AML-193 (cell line): ENCODE measurements around the gene ZBTB32.
A peak's percentile ranks its signal among the peaks of the same experiment; 100 is the strongest.
"Not testable (repeated sequence)": the region's sequence is repeated elsewhere in the genome, so short reads cannot be mapped to it uniquely, and the experiment has no call there.

Experiments used
- DNase-seq, 2 experiments: peaks; one replicate each; lab custom pipeline; 2025; lab: John Stamatoyannopoulos, UW

The ZBTB32 gene, protein sequence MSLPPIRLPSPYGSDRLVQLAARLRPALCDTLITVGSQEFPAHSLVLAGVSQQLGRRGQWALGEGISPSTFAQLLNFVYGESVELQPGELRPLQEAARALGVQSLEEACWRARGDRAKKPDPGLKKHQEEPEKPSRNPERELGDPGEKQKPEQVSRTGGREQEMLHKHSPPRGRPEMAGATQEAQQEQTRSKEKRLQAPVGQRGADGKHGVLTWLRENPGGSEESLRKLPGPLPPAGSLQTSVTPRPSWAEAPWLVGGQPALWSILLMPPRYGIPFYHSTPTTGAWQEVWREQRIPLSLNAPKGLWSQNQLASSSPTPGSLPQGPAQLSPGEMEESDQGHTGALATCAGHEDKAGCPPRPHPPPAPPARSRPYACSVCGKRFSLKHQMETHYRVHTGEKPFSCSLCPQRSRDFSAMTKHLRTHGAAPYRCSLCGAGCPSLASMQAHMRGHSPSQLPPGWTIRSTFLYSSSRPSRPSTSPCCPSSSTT

DNA sequence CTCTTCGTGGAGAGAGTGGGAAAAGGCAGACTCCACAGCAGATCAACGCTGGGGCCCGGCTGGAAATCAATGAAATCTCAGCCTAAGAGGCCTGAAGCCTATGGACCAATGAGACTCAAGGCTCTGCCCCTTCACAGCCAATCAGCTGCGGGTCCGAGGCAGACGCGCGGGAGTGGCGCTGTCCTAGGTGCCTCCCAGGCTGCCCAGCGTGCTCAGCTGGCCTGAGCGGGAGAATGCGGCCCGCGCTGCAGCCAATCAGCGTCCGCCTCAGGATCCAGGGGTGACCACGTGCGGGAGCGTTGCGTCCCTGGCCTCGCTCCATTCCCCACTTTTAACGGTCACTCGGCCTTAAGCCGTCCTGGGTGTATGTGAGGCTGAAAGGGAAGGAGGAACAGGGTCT lies at the start of gene ZBTB32:
ZBTB32 (plus strand) TSS at position 341 of the 400 bp plus-strand sequence. CDS start 10,069 bp downstream, outside the sequence.
- no peak for DNase-seq

DNA sequence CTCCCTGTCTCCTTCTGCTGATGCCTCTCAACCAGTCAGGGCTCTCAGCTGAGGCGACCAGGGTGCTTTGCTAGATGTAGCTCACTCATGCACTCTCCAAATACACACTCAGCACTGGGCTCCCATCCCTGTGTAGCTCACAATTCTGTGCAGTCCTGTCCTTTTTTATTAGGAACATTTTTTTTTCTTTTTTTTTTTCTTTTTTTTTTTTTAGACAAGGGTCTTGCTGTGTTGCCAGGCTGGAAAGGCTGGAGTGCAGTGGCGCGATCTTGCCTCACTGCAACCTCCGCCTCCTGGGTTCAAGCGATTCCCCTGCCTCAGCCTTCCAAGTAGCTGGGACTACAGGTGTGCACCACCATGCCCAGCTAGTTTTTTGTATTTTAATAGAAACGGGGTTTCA lies 49.5 kb upstream of the ZBTB32 start:
- not testable (repeated sequence) for DNase-seq

DNA sequence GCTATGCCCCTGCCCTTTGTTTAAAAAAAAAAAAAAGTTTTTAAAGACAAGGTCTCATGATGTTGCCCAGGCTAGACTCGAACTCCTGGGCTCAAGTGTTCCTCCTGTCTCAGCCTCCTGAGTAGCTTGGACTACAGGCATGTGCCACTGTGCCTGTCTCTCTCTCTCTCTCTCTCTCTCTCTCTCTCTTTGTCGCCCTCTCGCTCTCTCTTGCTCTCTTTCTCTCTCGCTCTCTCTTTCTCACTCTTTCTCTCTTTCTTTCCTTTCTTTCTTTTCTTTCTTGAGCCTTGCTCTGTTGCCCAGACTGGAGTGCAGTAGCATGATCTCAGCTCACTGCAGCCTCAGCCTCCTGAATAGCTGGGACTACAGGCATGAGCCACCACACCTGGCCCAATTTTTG lies 48.8 kb upstream of the ZBTB32 start:
- DNase-seq: no peak

DNA sequence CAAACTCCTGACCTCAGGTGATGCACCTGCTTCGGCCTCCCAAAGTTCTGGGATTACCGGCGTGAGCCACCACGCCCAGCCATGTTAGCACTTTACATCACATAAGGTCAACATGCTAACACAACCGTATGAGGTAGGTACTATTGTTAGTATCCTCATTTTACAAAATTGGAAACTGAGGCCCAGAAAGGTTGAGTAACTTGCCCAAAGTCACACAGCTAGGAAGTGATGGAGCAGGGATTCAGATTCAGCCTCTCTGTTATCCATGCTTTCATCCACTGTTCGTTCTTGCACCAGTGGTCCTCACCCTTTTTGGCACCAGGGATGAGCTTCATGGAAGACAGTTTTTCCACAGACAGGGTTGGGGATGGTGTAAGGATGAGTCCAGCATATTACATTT lies 47.7 kb upstream of the ZBTB32 start:
- DNase-seq: no peak

DNA sequence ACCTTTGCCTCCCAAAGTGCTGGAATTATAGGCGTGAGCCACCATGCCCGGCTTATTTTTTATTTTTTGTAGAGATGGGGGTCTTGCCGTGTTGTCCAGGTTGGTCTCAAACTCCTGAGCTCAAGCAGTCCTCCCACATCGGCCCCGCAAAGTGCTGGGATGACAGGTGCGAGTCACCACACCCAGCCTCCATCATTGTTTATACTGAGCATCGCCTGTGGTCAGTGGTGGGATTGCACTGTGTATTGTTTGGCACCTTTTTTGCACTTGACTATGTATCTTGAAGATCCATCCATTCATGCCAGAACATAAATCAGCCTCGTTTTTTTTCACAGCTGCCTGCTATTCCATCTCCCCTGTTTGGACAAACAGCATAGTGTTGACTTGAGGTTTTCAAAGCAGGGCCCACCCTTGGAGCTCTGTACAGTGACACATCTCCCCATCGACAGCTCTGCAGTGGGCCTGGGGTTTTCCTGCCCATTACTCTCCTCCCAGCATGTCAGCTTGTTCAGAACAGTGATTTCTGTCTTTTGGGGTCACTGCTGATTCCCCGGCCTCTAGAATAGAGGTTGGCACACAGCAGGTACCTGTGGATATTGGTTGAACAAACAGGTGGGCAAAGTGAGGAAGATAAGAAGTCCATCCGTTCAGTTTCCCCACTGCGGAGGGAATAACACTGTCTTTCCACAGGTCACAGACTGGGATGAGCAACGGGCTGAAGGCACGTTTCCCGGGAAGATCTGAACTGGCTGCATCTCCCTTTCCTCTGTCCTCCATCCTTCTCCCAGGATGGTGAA lies 46.3 kb upstream of the ZBTB32 start:
- no peak for DNase-seq

DNA sequence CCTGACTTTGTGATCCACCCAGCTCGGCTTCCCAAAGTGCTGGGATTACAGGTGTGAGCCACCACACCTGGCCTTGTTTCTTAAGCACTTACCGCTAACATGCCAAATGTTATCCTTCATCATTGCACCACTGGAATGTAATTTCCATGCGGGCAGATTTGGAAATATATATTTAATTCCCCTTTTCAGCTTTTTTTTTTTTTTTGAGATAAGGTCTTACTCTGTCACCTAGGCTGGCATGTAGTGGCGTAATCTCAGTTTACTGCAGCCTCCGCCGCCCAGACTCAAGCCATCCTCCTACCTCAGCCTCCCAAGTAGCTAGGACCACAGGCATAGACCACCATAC lies 42.4 kb upstream of the ZBTB32 start:
- DNase-seq: no peak

DNA sequence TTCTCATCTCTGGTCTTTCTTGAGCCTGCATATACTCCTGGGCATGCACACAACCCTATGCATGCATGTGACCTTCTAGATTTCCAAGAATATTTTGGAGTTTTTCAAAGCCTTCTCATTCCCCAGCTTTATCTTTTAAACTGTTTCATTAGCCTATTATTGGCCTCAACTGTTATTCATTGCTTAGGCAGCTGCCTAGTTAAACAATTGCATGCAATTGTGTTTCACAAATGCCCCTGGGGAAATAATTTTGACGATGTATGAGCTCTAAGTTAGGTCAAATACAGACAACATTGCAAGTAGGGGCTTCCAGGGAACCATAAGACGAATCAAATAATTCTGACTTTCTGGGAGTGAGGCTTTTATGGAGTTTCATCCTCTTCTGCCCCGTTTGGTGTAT lies 40.4 kb upstream of the ZBTB32 start:
- no peak for DNase-seq

DNA sequence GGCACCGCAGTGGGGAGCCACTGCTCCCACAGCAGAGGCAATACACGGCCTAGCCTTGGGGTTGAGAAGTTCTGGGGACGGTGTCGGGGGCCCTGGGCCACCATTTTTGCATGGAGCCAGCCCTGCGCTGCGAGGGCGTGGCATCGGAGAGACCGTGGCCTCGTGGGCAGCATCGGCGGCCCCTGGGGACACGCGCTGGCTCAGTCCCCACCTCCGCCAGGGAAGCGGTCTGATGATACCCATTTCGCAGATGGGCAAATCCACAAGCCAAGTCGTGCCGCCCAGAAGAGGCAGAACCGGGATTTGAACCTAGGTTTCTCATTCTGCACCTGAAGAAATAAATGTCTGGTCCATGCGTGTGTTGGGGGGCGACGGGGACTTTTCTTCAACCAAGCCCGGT lies 39.2 kb upstream of the ZBTB32 start:
- DNase-seq: no peak

DNA sequence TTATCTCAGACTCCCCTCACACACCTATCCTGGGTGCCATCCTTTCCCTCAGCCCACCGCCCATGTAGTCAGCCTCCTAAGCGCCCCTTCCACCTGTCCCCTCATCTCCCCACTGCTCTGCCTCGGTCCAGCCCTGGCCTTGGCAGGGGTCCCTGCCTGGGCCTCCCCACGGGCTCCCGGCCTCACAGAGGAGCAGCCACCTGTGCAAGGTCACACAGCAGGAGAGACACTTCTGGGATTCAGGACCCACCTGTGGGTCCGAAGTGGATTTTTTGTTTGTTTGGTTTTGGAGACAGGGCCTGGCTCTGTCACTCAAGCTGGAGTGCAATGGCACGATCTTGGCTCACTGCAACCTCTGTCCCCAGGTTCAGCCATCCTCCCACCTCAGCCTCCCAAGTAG lies 38.8 kb upstream of the ZBTB32 start:
- DNase-seq: no peak

DNA sequence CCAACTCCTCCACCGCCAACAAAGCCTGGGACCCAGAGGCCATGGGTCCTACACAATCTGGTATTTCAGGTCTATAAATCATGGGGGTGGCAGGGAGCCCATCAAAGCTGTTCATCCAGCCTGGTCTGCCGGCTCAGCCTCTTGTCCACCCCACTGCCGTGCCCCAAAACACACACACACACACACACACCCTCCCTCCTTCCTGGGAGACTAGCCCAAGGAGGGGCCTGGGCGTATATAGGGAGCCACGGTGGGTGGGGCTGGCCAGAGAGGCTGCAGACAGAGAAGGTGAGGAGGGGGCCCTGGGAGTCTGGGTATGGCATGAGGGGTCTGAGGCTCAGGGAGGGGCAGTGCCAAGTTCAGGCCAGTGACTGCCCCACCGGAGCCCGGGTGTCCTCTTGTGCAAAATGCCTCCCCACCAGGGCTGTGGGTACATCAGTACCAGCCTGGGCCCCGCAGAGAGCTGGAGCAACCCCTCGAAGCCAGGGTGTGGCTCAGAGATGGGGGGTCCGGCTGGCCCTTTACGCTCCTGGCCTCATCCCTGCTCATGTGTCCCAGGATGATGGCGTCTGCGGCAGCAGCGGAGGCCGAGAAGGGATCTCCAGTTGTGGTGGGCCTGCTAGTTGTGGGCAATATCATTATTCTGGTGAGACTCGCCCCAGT lies 38.0 kb upstream of the ZBTB32 start, which contains the start of gene UPK1A:
UPK1A (plus strand) TSS at position 267 of the 663 bp plus-strand sequence; CDS start at position 563, 296 bp downstream.
- no peak for DNase-seq

DNA sequence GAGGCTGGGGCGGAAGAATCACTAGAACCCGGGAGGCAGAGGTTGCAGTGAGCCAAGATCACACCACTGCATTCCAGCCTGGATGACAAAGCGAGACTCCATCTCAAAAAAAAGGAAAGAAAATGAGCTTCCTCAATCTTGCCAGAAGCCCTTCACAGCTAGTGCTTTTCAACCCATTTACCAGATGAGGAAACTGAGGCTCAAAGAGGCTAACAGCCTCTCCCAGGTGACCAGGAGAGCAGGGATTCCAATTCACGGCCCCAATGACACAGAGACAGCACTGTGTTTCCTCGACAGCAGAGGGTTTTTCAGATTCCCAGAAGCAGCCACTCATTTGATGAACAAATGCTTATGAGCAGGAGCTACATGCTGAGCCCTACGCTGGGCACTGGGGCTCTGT lies 34.8 kb upstream of the ZBTB32 start:
- no peak for DNase-seq

DNA sequence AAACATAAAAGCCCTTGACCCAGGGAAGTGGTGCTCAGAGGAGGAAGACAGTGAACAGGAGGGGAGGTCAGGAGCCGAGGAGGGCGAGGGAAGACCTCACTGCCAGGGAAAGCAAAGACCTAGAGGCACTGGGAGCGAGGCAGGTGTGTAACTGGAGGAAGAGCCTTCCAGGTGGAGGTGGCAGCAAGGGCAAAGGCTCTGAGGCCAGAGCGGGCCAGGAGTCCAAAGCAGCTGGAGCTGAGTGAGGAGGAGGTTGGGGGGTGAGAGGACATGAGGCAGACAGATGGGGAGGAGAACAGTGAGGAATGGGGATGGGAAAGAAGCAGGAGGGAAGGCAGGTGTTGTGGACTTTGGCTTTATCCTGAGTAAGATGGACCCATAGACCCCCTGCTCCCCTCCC lies 34.4 kb upstream of the ZBTB32 start:
- DNase-seq: no peak

DNA sequence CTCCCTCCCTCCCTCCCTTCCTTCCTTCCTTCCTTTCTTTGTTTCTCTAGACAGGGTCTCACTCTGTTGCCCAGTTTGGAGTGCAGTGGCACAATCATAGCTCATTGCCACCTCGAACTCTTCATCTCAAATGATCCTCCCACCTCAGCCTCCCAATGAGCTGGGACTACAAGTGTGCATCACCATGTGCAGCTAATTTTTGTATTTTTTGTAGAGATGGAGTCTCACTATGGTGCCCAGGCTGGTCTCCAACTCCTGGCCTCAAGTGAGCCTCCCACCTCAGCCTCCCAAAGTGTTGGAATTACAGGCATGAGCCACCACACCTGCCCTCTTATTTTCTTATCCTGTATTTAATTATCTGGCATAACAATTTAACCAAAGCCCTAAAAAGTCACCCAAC lies 33.7 kb upstream of the ZBTB32 start:
- DNase-seq: no peak

DNA sequence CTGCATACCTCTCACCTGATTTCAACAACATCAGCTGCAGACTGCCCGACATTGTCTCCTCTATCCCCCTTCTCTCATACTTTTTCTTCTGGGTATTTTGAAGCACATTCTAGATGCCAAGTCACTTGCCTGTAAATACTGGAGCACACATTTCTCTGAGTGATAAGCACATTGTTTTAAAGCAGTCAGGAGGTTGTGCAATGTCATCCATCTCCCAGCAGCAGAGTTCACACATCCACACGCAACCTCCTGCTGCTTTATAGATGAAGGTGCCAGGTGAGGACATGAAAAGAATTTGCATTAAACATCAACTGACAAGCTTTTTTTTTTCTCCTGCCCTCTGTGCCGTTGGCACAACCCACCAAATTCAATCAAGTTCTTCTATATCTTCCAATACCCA lies 32.5 kb upstream of the ZBTB32 start:
- no peak for DNase-seq

DNA sequence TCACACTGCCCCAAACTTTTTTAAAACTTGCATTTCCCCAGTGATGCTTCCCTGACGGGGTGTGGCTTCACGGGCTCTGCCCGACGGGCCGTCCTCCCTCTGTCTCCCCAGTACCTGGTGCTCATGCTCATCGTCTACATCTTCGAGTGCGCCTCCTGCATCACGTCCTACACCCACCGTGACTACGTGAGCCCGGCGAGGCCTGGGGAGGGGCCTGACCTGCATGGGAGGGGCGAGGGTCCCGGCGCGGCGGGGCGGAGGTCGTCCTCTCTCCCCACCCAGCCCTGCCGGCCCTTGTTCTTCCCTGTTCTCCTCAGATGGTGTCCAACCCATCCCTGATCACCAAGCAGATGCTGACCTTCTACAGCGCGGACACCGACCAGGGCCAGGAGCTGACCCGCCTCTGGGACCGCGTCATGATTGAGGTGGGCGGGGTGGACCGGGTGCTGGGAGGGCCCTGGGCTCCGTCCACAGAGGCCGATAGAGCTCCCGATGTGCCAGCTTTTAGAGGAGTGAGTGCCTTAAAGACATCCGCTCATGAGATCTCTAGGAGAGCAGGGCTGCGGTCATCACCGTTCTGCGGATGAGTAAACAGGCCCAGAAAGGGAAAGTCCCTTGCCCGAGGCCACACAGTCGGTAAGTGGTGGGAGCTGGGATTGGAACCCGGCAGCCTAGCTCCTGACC lies 31.1 kb upstream of the ZBTB32 start:
- DNase-seq: no peak

DNA sequence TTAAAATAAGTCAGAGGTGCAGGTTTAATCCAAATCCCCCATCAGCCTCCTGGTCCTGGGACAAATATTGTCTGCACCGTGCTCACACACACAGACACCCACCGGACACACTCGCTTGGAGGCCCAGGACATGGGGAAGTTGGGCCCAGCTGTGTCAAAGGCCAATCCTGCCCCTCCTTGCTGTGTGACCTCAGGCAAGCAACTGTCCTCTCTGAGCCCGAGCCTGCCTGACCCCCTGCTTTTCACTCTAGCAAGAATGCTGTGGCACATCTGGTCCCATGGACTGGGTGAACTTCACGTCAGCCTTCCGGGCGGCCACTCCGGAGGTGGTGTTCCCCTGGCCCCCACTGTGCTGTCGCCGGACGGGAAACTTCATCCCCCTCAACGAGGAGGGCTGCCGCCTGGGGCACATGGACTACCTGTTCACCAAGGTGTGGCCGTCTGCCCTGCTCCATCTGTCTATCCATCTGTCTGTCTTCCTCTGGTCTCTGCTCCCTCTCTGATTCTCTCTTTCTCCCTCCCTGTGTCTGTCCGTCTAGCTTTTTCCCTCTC lies 28.7 kb upstream of the ZBTB32 start:
- DNase-seq: no peak

DNA sequence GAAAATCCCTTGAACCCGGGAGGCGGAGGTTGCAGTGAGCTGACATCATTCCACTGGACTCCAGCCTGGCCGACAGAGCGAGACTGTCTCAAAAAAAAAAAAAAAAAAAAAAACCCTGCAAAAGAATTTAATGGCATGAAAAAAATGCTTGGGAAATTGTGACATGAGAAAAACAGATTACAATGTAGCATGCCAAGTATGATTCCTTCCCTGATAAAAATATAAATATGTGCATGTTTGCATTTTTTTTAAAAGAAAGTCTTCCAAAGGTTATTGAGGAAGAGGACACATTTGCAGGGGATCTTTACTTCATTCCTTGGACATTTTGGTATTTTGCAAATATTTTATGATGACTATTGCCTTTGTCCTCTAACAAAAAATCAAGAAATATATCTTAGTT lies 14.5 kb upstream of the ZBTB32 start:
- no peak for DNase-seq

DNA sequence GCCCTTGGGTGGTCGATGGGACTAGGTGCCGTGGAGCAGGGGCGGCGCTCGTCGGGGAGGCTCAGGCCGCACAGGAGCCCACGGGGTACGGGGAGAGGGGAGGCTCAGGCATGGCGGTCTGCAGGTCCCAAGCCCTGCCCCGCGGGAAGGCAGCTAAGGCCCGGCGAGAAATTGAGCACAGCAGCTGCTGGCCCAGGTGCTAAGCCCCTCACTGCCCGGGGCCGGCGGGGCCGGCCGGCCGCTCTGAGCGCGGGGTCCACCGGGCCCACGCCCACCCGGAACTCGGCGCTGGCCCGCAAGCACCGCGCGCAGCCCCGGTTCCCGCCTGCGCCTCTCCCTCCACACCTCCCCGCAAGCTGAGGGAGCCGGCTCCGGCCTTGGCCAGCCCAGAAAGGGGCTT lies 13.3 kb upstream of the ZBTB32 start:
- DNase-seq: not testable (repeated sequence)

DNA sequence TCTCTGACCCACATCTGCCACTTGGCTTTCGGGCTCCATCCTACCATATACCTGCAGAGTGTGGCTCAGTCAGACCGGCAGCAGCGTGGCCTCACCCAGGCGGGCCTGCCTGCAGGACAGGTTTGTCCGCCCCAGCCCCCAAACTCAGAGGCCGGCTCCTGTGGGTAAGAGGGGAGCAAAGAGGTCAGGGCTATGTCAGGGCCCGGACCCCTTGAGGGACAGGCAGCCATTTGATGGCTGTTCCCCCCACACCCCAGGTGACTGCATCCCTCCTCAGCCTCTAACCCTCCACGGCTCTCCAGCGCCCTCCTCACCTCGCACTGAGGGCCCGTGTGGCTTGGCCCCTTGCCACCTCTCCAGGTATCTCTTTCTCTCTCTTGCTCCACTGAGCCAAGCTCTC lies 12.3 kb upstream of the ZBTB32 start:
- no peak for DNase-seq

DNA sequence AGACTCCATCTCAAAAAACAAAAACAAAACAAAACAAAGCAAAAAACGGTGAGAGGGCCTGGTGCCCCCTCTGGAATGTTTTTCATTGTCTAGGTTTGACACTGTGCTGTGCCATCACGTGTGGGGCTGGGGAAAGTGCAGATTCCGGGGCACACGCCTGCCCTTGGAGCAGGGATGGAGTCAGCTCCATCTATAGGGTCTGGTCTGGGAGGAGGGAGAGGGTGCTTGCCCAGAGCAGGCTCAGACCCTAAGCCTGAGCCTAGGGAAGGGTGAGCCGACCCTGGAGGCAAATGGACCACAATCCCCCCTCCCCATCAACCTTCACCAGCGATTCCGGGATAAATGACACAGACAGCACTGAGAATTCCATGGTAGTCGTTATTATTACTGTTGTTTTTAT lies 10.9 kb upstream of the ZBTB32 start:
- DNase-seq: no peak

DNA sequence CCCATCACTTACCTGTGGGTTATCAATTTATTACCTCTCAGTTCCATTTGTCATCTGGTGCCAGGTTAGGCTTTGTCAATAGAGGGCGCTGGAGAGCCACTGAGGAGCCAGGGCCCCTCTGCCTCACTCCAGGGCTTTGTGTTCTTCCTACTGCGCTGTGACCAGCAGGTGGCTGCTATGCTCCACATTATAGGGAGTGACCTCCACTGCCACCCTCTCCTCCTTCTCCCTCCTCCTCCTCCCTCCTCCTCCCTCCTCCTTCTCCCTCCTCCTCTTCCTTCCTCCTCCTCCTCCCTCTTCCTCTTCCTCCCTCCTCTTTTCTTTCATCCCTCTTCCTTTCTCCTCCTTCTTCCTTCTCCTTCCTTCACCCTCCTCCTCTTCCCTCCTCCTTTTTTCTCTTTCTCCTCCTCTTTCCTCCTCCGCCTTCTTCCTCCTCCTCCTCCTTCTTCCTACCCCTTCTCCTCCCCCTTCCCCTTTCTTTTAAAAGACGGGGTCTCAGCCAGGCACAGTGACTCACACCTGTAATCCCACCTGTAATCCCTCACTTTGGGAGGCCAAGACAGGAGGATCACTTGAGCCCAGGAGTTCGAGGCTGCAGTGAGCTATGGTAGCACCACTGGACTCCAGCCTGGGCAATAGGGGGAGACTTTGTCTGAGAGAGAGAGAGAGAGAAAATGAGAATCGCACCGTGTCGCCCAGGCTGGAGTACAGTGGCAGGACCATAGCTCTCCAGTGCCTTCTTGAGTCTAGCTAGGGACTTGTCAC lies 10.3 kb upstream of the ZBTB32 start:
- peak; percentile 79 to 89 for DNase-seq
